ENCODE data around the gene SLC44A4. TPM values are rescaled to one million over a fixed set of nuclear protein-coding genes. Genes with fewer than 3 reads are reported as not detected.

SLC44A4 gene
- polyA plus RNA-seq, 1 donor (not counting 4 experiments of a cell fraction or from before 2014, with no cell fraction given) = 0.25 TPM

GRCh38 chr6:31813465-31813849, 65.3 kb downstream of the SLC44A4 start:
- peak overlapping the region; percentile 61 for H2AFZ ChIP-seq (ENCODE audit: control insufficient read depth, low read length)
- TF ChIP-seq, protein P1, sequence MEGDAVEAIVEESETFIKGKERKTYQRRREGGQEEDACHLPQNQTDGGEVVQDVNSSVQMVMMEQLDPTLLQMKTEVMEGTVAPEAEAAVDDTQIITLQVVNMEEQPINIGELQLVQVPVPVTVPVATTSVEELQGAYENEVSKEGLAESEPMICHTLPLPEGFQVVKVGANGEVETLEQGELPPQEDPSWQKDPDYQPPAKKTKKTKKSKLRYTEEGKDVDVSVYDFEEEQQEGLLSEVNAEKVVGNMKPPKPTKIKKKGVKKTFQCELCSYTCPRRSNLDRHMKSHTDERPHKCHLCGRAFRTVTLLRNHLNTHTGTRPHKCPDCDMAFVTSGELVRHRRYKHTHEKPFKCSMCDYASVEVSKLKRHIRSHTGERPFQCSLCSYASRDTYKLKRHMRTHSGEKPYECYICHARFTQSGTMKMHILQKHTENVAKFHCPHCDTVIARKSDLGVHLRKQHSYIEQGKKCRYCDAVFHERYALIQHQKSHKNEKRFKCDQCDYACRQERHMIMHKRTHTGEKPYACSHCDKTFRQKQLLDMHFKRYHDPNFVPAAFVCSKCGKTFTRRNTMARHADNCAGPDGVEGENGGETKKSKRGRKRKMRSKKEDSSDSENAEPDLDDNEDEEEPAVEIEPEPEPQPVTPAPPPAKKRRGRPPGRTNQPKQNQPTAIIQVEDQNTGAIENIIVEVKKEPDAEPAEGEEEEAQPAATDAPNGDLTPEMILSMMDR (optimal IDR thresholded peaks at IDR 0.05 in 1 of 3, IDR thresholded peaks at IDR 0.05 in 1 of 3, conservative IDR thresholded peaks at IDR 0.05 in 1 of 3; ENCODE audit: extremely low read depth in 1 of 3, insufficient read depth in 2 of 3, low read length in 3 of 3) = no peak
- TF ChIP-seq EZH2 (IDR thresholded peaks at IDR 0.05; ENCODE audit: low read length) = no peak
- no peaks in the 10 kb centered on the region for H3K36me3 ChIP-seq (ENCODE audit: control insufficient read depth in 2 of 2, extremely low read depth in 1 of 2, insufficient read depth in 2 of 2, low read length in 2 of 2)
- H3K9me3 ChIP-seq (ENCODE audit: control insufficient read depth, low read depth, low read length) = no peaks in the 10 kb centered on the region
- FAIRE-seq (no peak), DNase-seq (ENCODE audit: low read depth, low spot score) (no peak)
- peak overlapping the region; percentile 84 for H3K27ac ChIP-seq (ENCODE audit: control insufficient read depth, insufficient read depth, low read length)
- peak overlapping the region in 2 of 3 experiments; percentile 49 to 54 for H3K4me3 ChIP-seq (ENCODE audit: control insufficient read depth in 2 of 3, extremely low read depth in 1 of 3, insufficient read depth in 2 of 3, low read depth in 1 of 3, low read length in 3 of 3)
- no peaks in the 10 kb centered on the region for H3K9me1 ChIP-seq (ENCODE audit: control insufficient read depth, extremely low read depth, insufficient read depth, low read length)
- peak overlapping the region; percentile 69 for H3K9ac ChIP-seq (ENCODE audit: control insufficient read depth, extremely low read depth, insufficient read depth, low read length)
- H3K4me2 ChIP-seq (ENCODE audit: control insufficient read depth, extremely low read depth, insufficient read depth, low read depth, low read length) = peak overlapping the region; percentile 85
- peaks cover 18% of the 10 kb centered on the region for H3K4me1 ChIP-seq (ENCODE audit: control insufficient read depth, extremely low read depth, insufficient read depth, low read length)
- no peaks in the 10 kb centered on the region for H4K20me1 ChIP-seq (ENCODE audit: control insufficient read depth, extremely low read depth, insufficient read depth, low read length)
- dilution Hi-C loops (cut with MboI; ENCODE audit: extremely low pct_ligation_motif_present, low sequenced_read_pairs) = no loop called here
- H3K27me3 ChIP-seq (ENCODE audit: control insufficient read depth, extremely low read depth, insufficient read depth, low read length) = no peaks in the 10 kb centered on the region
- peaks cover 16% of the 10 kb centered on the region for H3K79me2 ChIP-seq (ENCODE audit: control insufficient read depth, insufficient read depth, low read length)

Small RNAs within 50 kb of the gene (small RNA-seq; reads per million reads assigned to genes)
- gene SNORD48 (ENCODE audit: insufficient read length in 3 of 3, low read depth in 3 of 3, low replicate concordance in 1 of 3) = 103 to 4,042 (median 112) reads per million in 3 experiments
- 0 reads per million in 3 experiments for gene SNORD52 (ENCODE audit: insufficient read length in 3 of 3, low read depth in 3 of 3, low replicate concordance in 1 of 3)

Other genes with a start within 250 kb of the SLC44A4 start
- 49.9 to 120 TPM (median 60.6 TPM) in 3 replicates for gene BAG6, start 226.3 kb downstream of the SLC44A4 start, polyA plus RNA-seq
- 1.4 to 2.6 TPM (median 2.3 TPM) in 3 replicates for gene APOM, start 223.1 kb downstream of the SLC44A4 start, polyA plus RNA-seq
- gene C6orf47, start 218.2 kb downstream of the SLC44A4 start, polyA plus RNA-seq = 7.9 to 10.0 TPM (median 8.3 TPM) in 3 replicates
- 7.9 to 11.4 TPM (median 10.0 TPM) in 3 replicates for gene GPANK1, start 214.0 kb downstream of the SLC44A4 start, polyA plus RNA-seq
- gene CSNK2B, start 212.9 kb downstream of the SLC44A4 start, polyA plus RNA-seq = 41.9 to 108 TPM (median 43.7 TPM) in 3 replicates
- gene LY6G5B, start 209.0 kb downstream of the SLC44A4 start, polyA plus RNA-seq = 3.6 to 5.2 TPM (median 4.1 TPM) in 3 replicates
- gene LY6G5C, start 197.9 kb downstream of the SLC44A4 start, polyA plus RNA-seq = 0.58 to 0.95 TPM (median 0.61 TPM) in 3 replicates
- 20.9 to 28.2 TPM (median 21.8 TPM) in 3 replicates for gene ABHD16A, start 175.7 kb downstream of the SLC44A4 start, polyA plus RNA-seq
- gene LY6G6F, start 172.1 kb downstream of the SLC44A4 start, polyA plus RNA-seq = not detected in 3 replicates
- gene LY6G6D, start 163.6 kb downstream of the SLC44A4 start, polyA plus RNA-seq = 0.22 to 0.33 TPM in 2 of 3 replicates, not detected in the other
- 2.3 to 3.1 TPM (median 2.4 TPM) in 3 replicates for gene LY6G6C, start 157.3 kb downstream of the SLC44A4 start, polyA plus RNA-seq
- 0.06 to 0.21 TPM (median 0.10 TPM) in 3 replicates for gene MPIG6B, start 155.6 kb downstream of the SLC44A4 start, polyA plus RNA-seq
- 3.0 to 6.7 TPM (median 3.1 TPM) in 3 replicates for gene DDAH2, start 149.7 kb downstream of the SLC44A4 start, polyA plus RNA-seq
- gene CLIC1, start 142.5 kb downstream of the SLC44A4 start, polyA plus RNA-seq = 759 to 873 TPM (median 832 TPM) in 3 replicates
- 9.4 to 14.8 TPM (median 11.4 TPM) in 3 replicates for gene MSH5, start 139.0 kb downstream of the SLC44A4 start, polyA plus RNA-seq
- gene SAPCD1, start 116.3 kb downstream of the SLC44A4 start, polyA plus RNA-seq = 1.1 to 2.1 TPM (median 1.7 TPM) in 3 replicates
- gene VWA7, start 101.7 kb downstream of the SLC44A4 start, polyA plus RNA-seq = 0.32 to 0.47 TPM (median 0.33 TPM) in 3 replicates
- 17.2 to 57.2 TPM (median 26.3 TPM) in 3 replicates for gene VARS1, start 83.2 kb downstream of the SLC44A4 start, polyA plus RNA-seq
- gene LSM2, start 72.0 kb downstream of the SLC44A4 start, polyA plus RNA-seq = 34.4 to 84.1 TPM (median 46.5 TPM) in 3 replicates
- 0.31 to 0.60 TPM (median 0.54 TPM) in 3 replicates for gene HSPA1L, start 63.7 kb downstream of the SLC44A4 start, polyA plus RNA-seq
- 95.5 to 142 TPM (median 110 TPM) in 3 replicates for gene HSPA1A, start 63.5 kb downstream of the SLC44A4 start, polyA plus RNA-seq
- gene HSPA1B, start 51.3 kb downstream of the SLC44A4 start, polyA plus RNA-seq = 33.5 to 65.8 TPM (median 48.1 TPM) in 3 replicates
- 27.9 to 44.4 TPM (median 38.6 TPM) in 3 replicates for gene NEU1, start 16.2 kb downstream of the SLC44A4 start, polyA plus RNA-seq
- 17.6 to 26.5 TPM (median 17.7 TPM) in 3 replicates for gene EHMT2, start 18.7 kb upstream of the SLC44A4 start, polyA plus RNA-seq
- gene ZBTB12, start 23.1 kb upstream of the SLC44A4 start, polyA plus RNA-seq = 0.55 to 0.64 TPM (median 0.63 TPM) in 3 replicates
- gene C2, start 48.7 kb upstream of the SLC44A4 start, polyA plus RNA-seq = 0.04 TPM in 1 of 3 replicates, not detected in the others
- 0.84 to 2.9 TPM (median 2.5 TPM) in 3 replicates for gene CFB, start 67.1 kb upstream of the SLC44A4 start, polyA plus RNA-seq
- 45.1 to 57.9 TPM (median 51.9 TPM) in 3 replicates for gene NELFE, start 80.0 kb upstream of the SLC44A4 start, polyA plus RNA-seq
- gene SKIC2, start 80.2 kb upstream of the SLC44A4 start, polyA plus RNA-seq = 24.5 to 37.7 TPM (median 37.5 TPM) in 3 replicates
- gene DXO, start 93.1 kb upstream of the SLC44A4 start, polyA plus RNA-seq = 7.0 to 10.4 TPM (median 7.6 TPM) in 3 replicates
- gene C4A, start 103.1 kb upstream of the SLC44A4 start, polyA plus RNA-seq = 1.2 to 2.9 TPM (median 1.4 TPM) in 3 replicates
- 1.3 to 2.8 TPM (median 1.8 TPM) in 3 replicates for gene C4B, start 135.8 kb upstream of the SLC44A4 start, polyA plus RNA-seq
- 0.04 to 0.05 TPM in 2 of 3 replicates, not detected in the other for gene CYP21A2, start 159.4 kb upstream of the SLC44A4 start, polyA plus RNA-seq
- 0.02 to 0.25 TPM (median 0.06 TPM) in 3 replicates for gene TNXB, start 230.3 kb upstream of the SLC44A4 start, polyA plus RNA-seq
- gene ATF6B, start 249.2 kb upstream of the SLC44A4 start, polyA plus RNA-seq = 30.4 to 51.2 TPM (median 37.9 TPM) in 3 replicates